Brain microvascular endothelial cell (primary cell): ENCODE data around the gene YKT6.

Source experiments
- DNase-seq: peaks from one replicate; pipeline ENCODE4 v3.0.0-alpha.2; 2020
- H3K27ac ChIP-seq: fragments of 250-450 bp; sonication (Bioruptor Pico); 2 replicates; pipeline ENCODE4 v1.5.1; 2020; ENCODE audit warnings: mild to moderate bottlenecking, moderate library complexity
- H3K27me3 ChIP-seq: fragments of 250-450 bp; sonication (Bioruptor Pico); replicated peaks from 2 replicates; pipeline ENCODE4 v1.5.1; 2020; ENCODE audit warnings: mild to moderate bottlenecking
- H3K36me3 ChIP-seq: fragments of 250-450 bp; sonication (Bioruptor Pico); replicated peaks from 2 replicates; pipeline ENCODE4 v1.5.1; 2020; ENCODE audit warnings: mild to moderate bottlenecking
- H3K4me3 ChIP-seq: 2 replicates; pipeline ENCODE4 v1.5.1; 2011; ENCODE audit warnings: low read depth, mild to moderate bottlenecking, control low read depth, low read length, moderate library complexity
- CTCF ChIP-seq: IDR thresholded peaks from 2 replicates; pipeline ENCODE4 v1.5.1; 2011; ENCODE audit warnings: low read depth, mild to moderate bottlenecking, moderate library complexity, low read length, control low read depth, inconsistent platforms; ENCODE audit errors: missing control alignments
- in situ Hi-C: cut with HindIII; loops from 2 replicates; pipeline ENCODE4 v1.10.0; 2017; ENCODE audit warnings: low sequenced_read_pairs, low pct_ligation_motif_present

Gene YKT6

GRCh38 chr7:44258865-44259546 is 58.2 kb downstream of the YKT6 start:
- H3K4me3 ChIP-seq = no peak overlapping the region
- no peak for DNase-seq
- in situ Hi-C loops = no loop called here
- peaks cover 3% of the 10 kb centered on the region for H3K27me3 ChIP-seq
- H3K36me3 ChIP-seq = no peaks in the 10 kb centered on the region
- TF ChIP-seq CTCF = no peak
- H3K27ac ChIP-seq = peak overlapping the region; percentile 34

DNA sequence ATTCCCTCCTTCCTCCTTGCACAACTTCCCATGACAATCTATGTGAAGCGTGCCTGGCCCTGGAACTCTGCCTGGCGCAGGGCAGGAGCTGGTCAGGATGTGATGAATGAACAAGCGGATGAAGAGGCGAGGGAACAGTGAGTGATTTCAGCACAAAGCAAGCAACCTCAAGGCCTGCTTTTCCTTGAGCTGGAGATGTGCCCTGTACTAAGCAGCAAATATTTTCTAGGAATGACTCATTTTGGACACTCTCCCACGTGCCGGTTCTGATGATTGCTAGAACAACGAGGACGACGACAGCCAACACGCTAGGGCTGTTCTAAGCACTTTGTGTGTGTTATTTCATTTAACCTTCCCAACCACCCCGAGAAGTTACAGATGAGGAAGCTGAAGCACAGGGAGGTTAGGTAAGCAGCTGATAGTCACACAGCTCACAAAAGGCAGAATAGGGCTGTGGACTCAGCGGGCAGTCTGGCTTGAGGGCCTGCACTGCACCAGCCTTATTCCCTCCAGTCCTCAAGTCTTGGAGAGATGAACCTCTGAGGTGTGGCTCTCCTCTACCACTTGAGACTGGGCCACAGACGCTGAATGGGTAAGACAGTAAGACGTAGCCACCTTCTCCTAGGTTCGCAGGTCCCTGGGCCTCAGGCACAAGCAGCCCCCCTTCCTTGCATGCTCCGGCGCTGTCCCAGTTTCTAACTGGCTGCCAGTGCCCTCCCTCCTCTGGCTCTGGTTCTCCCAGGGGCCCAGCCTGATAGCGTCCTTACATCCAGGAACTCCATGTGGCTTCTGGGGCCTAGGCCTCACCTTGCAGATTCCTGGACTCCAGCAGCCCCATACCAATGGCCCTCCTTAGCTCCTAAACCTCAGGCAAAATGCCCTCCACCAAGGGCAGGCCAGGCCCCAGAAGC is 59.0 kb downstream of the YKT6 start:
- TF ChIP-seq CTCF = no peak
- Histone ChIP-seq H3K27me3 (peaks cover 11% of the 10 kb centered on the region), H3K36me3 (no peaks in the 10 kb centered on the region), H3K27ac (peak overlapping the region; percentile 34), H3K4me3 (no peak overlapping the region)
- in situ Hi-C loops = no loop called here
- DNase-seq = peak; percentile 90

GRCh38 chr7:44261240-44261639 is 60.5 kb downstream of the YKT6 start:
- no peak overlapping the region for H3K27ac ChIP-seq
- H3K36me3 ChIP-seq = no peaks in the 10 kb centered on the region
- in situ Hi-C loops = no loop called here
- peaks cover 16% of the 10 kb centered on the region for H3K27me3 ChIP-seq
- TF ChIP-seq CTCF = no peak
- DNase-seq = no peak
- H3K4me3 ChIP-seq = no peak overlapping the region

GRCh38 chr7:44262031-44262430 is 61.3 kb downstream of the YKT6 start:
- Histone ChIP-seq H3K27ac (no peak overlapping the region), H3K27me3 (peaks cover 16% of the 10 kb centered on the region)

DNA sequence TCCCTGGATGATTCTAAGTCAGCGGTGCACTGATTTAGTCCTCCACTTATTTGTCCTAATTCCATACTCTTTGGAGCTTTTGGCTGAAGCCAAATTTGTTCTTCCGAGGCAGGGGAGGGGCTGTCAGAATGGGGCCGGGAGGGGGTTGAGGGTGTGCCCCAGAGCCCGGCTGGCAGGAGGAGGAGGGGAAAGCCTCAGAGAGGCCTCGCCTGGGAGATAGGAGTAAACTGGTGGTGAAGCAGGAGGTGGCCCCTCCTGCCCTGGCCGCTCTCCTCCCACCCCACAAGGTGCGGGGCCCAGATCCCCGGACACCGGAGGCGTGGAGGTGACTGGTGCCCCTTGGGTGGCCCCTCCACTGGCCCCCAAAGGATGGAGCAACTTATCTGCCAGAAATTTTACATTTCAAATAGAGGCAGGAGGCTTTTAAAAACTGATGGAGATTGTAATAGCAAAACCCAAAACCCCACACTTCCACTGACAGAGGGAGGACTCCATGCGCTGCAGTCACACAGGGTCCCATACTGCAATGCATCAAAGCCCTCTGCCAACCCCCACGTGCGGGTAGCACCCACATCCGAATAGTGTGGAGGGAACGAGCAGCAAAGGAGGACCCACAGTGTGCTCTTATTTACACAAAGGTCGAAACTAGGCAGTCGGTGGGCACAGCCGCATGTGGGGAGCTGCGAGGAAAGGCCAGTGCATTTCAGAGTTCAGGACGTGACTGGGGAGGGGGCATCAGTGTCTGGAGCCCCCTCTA is 62.7 kb downstream of the YKT6 start:
- no peak overlapping the region for H3K27ac ChIP-seq
- in situ Hi-C loops = no loop called here
- H3K27me3 ChIP-seq = peaks cover 16% of the 10 kb centered on the region
- DNase-seq = no peak
- TF ChIP-seq CTCF = no peak
- no peaks in the 10 kb centered on the region for H3K36me3 ChIP-seq
- no peak overlapping the region for H3K4me3 ChIP-seq

More at GRCh38 chr7:44262031-44262430, 61.3 kb downstream of the YKT6 start:
- no peak for TF ChIP-seq CTCF
- no peak overlapping the region for H3K4me3 ChIP-seq
- in situ Hi-C loops = no loop called here
- no peaks in the 10 kb centered on the region for H3K36me3 ChIP-seq
- no peak for DNase-seq
